OCI-LY3 (cell line): Measurements from ENCODE around the gene AMOT.

Experiments used
- H2AFZ ChIP-seq: fragments of 200-600, 300-600 bp; shearing (Covaris generic); 2 replicates; pipeline ENCODE4 v1.6.0; 2014; ENCODE audit warnings: antibody characterized with exemption, low read depth, low read length
- H3K27ac ChIP-seq: fragments of 200-600, 300-600 bp; sonication (generic); 2 replicates; pipeline ENCODE4 v1.5.1; 2014; ENCODE audit warnings: mild to moderate bottlenecking, low read length, moderate library complexity, mixed read lengths
- H3K27me3 ChIP-seq: fragments of 200-600, 300-600 bp; sonication (generic); 2 replicates; pipeline ENCODE4 v1.6.1; 2014; ENCODE audit warnings: low read depth, low read length, mixed read lengths
- H3K36me3 ChIP-seq: fragments of 200-600, 300-600 bp; sonication (generic); replicated peaks from 2 replicates; pipeline ENCODE3; 2014; ENCODE audit warnings: low read depth, low read length, mixed read lengths
- H3K4me1 ChIP-seq: fragments of 300-600, 200-600 bp; sonication (generic); 2 replicates; pipeline ENCODE4 v1.6.1; 2014; ENCODE audit warnings: low read length, mixed read lengths
- H3K4me2 ChIP-seq: fragments of 200-600, 300-600 bp; sonication (generic); 2 replicates; pipeline ENCODE4 v1.6.1; 2014; ENCODE audit warnings: low read length, mixed read lengths
- H3K4me3 ChIP-seq: fragments of 300-600, 200-600 bp; sonication (generic); 2 replicates; pipeline ENCODE4 v1.5.1; 2014; ENCODE audit warnings: antibody characterized with exemption, mild to moderate bottlenecking, low read length, moderate library complexity
- H3K79me2 ChIP-seq: fragments of 300-600, 200-600 bp; shearing (Covaris generic); 2 replicates; pipeline ENCODE4 v1.6.1; 2014; ENCODE audit warnings: mild to moderate bottlenecking, low read length, mixed read lengths
- H3K9ac ChIP-seq: fragments of 300-600, 200-600 bp; shearing (Covaris generic); 2 replicates; pipeline ENCODE4 v1.6.0; 2014; ENCODE audit warnings: mild to moderate bottlenecking, low read length, moderate library complexity
- H3K9me3 ChIP-seq: fragments of 200-600, 300-600 bp; shearing (Covaris generic); 2 replicates; pipeline ENCODE4 v1.6.1; 2014; ENCODE audit warnings: low read length, mixed read lengths; ENCODE audit not compliant: insufficient read depth
- H4K20me1 ChIP-seq: fragments of 200-600, 300-600 bp; sonication (generic); 2 replicates; pipeline ENCODE4 v1.6.1; 2016; ENCODE audit warnings: low read length, mixed read lengths; ENCODE audit not compliant: insufficient read depth
- EZH2phosphoT487 ChIP-seq: fragments of 200-600 bp; shearing (Covaris generic); IDR thresholded peaks from 2 replicates; pipeline ENCODE4 v1.6.1; 2018; ENCODE audit warnings: antibody characterized with exemption, mixed run types, low read depth
- TF ChIP-seq, protein P1 (sequence below): fragments of 200-600, 300-600 bp; sonication (generic); IDR thresholded peaks from 2 replicates; pipeline ENCODE4 v1.5.1; 2014; ENCODE audit warnings: antibody characterized with exemption, low read length, low read depth

The AMOT gene

DNA sequence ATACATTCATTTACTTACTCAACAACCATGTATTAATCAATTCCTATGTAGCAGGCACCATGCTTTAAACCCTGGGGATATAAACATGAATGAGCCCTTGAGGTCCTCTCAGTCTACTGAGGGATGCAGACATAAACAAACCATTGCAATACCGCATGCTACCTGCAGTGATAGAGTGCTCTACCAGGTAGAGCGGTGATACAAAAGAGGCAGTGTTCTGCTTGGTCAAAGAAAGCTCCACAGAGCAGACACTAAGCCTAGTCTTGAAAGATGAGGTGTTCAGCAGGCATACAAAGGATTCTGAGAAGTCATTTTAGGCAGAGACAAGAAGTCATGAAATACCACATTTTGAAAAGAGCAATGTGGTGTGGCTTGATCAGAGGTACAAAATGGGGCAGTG is 26.9 kb upstream of the AMOT start:
- Histone ChIP-seq H3K4me2 (no peak overlapping the region), H3K9me3 (no peaks in the 10 kb centered on the region), H3K4me1 (no peaks in the 10 kb centered on the region), H3K36me3 (no peaks in the 10 kb centered on the region), H3K27me3 (no peaks in the 10 kb centered on the region), H3K27ac (no peak overlapping the region), H4K20me1 (no peaks in the 10 kb centered on the region), H3K79me2 (no peaks in the 10 kb centered on the region), H3K4me3 (no peak overlapping the region), H3K9ac (no peak overlapping the region), H2AFZ (no peak overlapping the region)
- no peak for TF ChIP-seq EZH2phosphoT487
- TF ChIP-seq, protein P1, sequence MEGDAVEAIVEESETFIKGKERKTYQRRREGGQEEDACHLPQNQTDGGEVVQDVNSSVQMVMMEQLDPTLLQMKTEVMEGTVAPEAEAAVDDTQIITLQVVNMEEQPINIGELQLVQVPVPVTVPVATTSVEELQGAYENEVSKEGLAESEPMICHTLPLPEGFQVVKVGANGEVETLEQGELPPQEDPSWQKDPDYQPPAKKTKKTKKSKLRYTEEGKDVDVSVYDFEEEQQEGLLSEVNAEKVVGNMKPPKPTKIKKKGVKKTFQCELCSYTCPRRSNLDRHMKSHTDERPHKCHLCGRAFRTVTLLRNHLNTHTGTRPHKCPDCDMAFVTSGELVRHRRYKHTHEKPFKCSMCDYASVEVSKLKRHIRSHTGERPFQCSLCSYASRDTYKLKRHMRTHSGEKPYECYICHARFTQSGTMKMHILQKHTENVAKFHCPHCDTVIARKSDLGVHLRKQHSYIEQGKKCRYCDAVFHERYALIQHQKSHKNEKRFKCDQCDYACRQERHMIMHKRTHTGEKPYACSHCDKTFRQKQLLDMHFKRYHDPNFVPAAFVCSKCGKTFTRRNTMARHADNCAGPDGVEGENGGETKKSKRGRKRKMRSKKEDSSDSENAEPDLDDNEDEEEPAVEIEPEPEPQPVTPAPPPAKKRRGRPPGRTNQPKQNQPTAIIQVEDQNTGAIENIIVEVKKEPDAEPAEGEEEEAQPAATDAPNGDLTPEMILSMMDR, result no peak

- no peaks in the 10 kb centered on the region for H3K4me1 ChIP-seq
- TF ChIP-seq EZH2phosphoT487, result no peak
- TF ChIP-seq, protein P1, result no peak
- H2AFZ ChIP-seq, result no peak overlapping the region
Observed at GRCh38 chrX:112866175-112866574, 25.5 kb upstream of the AMOT start.

GRCh38 chrX:112865464-112866025 is 24.9 kb upstream of the AMOT start:
- no peak overlapping the region for H3K9ac ChIP-seq
- H4K20me1 ChIP-seq, result no peaks in the 10 kb centered on the region
- no peak overlapping the region for H3K4me2 ChIP-seq
- no peaks in the 10 kb centered on the region for H3K36me3 ChIP-seq
- TF ChIP-seq, protein P1, result no peak
- no peak for TF ChIP-seq EZH2phosphoT487
- H3K4me1 ChIP-seq, result no peaks in the 10 kb centered on the region
- H3K27ac ChIP-seq, result no peak overlapping the region
- H3K27me3 ChIP-seq, result no peaks in the 10 kb centered on the region
- H3K9me3 ChIP-seq, result no peaks in the 10 kb centered on the region
- H3K4me3 ChIP-seq, result no peak overlapping the region
- H2AFZ ChIP-seq, result no peak overlapping the region
- H3K79me2 ChIP-seq, result no peaks in the 10 kb centered on the region

More at GRCh38 chrX:112866175-112866574, 25.5 kb upstream of the AMOT start:
- no peaks in the 10 kb centered on the region for H4K20me1 ChIP-seq
- H3K27ac ChIP-seq, result no peak overlapping the region
- H3K79me2 ChIP-seq, result no peaks in the 10 kb centered on the region
- H3K9me3 ChIP-seq, result no peaks in the 10 kb centered on the region
- no peak overlapping the region for H3K4me2 ChIP-seq
- H3K9ac ChIP-seq, result no peak overlapping the region
- H3K36me3 ChIP-seq, result no peaks in the 10 kb centered on the region
- H3K27me3 ChIP-seq, result no peaks in the 10 kb centered on the region
- H3K4me3 ChIP-seq, result no peak overlapping the region

DNA sequence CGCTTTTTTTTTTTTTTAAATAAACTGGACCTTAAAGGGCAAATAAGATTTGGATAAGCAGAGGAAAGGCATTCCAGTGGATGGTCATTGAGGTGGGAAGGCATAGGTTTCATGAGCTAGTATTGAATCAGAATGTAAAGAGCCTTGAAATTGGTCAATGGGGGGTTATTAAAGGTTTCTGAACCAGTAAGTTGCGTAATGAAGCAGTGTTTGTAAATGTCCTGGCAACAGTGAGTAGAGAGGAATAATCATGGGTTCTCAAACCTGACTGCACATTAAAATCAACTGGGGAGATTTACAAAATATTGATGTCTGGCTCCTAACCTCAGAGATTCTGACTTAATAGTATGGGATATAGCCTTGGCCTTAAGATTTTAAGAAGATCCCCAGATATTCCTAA is 23.2 kb upstream of the AMOT start:
- H3K9ac ChIP-seq, result no peak overlapping the region

More for the DNA sequence above, 23.2 kb upstream of the AMOT start:
- Histone ChIP-seq H3K4me2 (no peak overlapping the region), H3K27me3 (no peaks in the 10 kb centered on the region), H3K9me3 (no peaks in the 10 kb centered on the region), H3K27ac (no peak overlapping the region), H3K4me1 (peaks cover 17% of the 10 kb centered on the region), H4K20me1 (no peaks in the 10 kb centered on the region), H3K36me3 (no peaks in the 10 kb centered on the region), H3K4me3 (no peak overlapping the region), H3K79me2 (no peaks in the 10 kb centered on the region), H2AFZ (no peak overlapping the region)
- TF ChIP-seq, protein P1, result no peak
- no peak for TF ChIP-seq EZH2phosphoT487
